ENCODE results near the gene SRC.
"Not testable (repeated sequence)": the region's sequence is repeated elsewhere in the genome, so short reads cannot be mapped to it uniquely, and the experiment has no call there.

SRC gene

DNA sequence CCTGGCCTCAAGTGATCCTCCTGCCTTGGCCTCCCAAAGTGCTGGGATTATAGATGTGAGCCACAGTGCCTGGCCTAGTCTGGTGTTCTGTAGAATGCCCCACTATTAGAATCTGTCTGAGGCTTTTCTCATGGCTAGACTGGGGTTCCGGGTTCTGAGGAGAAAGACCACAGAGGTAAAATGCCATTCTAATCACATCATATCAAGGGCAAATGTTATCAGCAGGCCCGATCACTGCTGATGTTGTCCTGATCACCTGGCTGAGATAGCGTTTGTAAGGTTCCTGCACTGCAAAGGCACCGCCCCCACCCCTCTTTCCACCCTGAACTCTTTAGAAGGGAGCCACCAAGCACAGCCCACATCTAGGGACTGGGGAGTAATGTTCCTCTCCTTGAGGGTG lies 6.7 kb upstream of the SRC start:
- no peaks in the 10 kb centered on the region for H3K36me3 ChIP-seq
- no peaks in the 10 kb centered on the region for H3K9me3 ChIP-seq
- peaks cover 40% of the 10 kb centered on the region for H3K27me3 ChIP-seq
- H3K4me3 ChIP-seq (ENCODE audit: low read depth in 1 of 2, low read length in 1 of 2), result no peak overlapping the region
- TF ChIP-seq, protein P1, sequence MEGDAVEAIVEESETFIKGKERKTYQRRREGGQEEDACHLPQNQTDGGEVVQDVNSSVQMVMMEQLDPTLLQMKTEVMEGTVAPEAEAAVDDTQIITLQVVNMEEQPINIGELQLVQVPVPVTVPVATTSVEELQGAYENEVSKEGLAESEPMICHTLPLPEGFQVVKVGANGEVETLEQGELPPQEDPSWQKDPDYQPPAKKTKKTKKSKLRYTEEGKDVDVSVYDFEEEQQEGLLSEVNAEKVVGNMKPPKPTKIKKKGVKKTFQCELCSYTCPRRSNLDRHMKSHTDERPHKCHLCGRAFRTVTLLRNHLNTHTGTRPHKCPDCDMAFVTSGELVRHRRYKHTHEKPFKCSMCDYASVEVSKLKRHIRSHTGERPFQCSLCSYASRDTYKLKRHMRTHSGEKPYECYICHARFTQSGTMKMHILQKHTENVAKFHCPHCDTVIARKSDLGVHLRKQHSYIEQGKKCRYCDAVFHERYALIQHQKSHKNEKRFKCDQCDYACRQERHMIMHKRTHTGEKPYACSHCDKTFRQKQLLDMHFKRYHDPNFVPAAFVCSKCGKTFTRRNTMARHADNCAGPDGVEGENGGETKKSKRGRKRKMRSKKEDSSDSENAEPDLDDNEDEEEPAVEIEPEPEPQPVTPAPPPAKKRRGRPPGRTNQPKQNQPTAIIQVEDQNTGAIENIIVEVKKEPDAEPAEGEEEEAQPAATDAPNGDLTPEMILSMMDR (IDR thresholded peaks at IDR 0.05), result no peak
- H3K27ac ChIP-seq, result no peak overlapping the region
- peaks cover 4 to 12% of the 10 kb centered on the region in 2 experiments for H3K4me1 ChIP-seq (ENCODE audit: control insufficient read depth in 1 of 2, insufficient read depth in 1 of 2, low read depth in 1 of 2, low read length in 1 of 2)

DNA sequence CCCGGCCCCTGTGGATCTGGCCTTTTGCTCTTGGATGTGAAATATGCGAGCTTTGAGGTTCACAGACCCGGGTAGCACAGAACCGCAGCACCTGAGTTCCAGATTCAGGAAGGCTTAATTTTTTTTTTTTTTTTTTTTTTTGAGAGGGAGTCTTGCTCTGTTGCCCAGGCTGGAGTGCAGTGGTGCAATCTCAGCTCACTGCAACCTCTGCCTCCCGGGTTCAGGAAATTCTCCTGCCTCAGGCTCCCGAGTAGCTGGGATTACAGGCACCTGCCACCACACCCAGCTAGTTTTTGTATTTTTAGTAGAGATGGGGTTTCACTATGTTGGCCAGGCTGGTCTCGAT lies 6.2 kb upstream of the SRC start:
- not testable (repeated sequence) for H3K36me3 ChIP-seq; H3K9me3 ChIP-seq; H3K27ac ChIP-seq; H3K4me3 ChIP-seq (ENCODE audit: low read depth in 1 of 2, low read length in 1 of 2)
- Histone ChIP-seq H3K27me3 (peaks cover 45% of the 10 kb centered on the region), H3K4me1 (ENCODE audit: control insufficient read depth in 1 of 2, insufficient read depth in 1 of 2, low read depth in 1 of 2, low read length in 1 of 2) (peaks cover 4 to 12% of the 10 kb centered on the region in 2 experiments)

DNA sequence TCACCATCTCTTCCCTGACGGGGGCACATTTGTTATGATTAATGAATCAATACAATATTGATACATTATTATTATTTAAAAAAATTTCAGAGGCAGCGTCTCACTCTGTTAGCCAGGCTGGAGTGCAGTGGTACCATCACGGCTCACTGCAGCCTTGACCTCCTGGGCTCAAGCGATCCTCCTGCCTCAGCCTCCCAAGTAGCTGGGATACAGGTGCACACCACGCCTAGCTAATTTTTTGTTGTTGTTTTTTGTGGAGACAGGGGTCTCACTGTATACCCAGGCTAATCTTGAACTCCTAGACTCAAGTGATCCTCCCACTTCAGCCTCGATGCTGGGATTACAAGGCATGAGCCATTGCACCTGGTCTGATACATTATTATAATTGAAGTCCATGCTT lies 4.9 kb upstream of the SRC start:
- H3K27ac ChIP-seq, result no peak overlapping the region
- TF ChIP-seq, protein P1 (IDR thresholded peaks at IDR 0.05), result no peak
- H3K4me1 ChIP-seq (ENCODE audit: control insufficient read depth in 1 of 2, insufficient read depth in 1 of 2, low read depth in 1 of 2, low read length in 1 of 2), result peaks cover 6 to 18% of the 10 kb centered on the region in 2 experiments
- H3K9me3 ChIP-seq, result no peaks in the 10 kb centered on the region
- H3K4me3 ChIP-seq (ENCODE audit: low read depth in 1 of 2, low read length in 1 of 2), result no peak overlapping the region
- peaks cover 50% of the 10 kb centered on the region for H3K27me3 ChIP-seq
- no peaks in the 10 kb centered on the region for H3K36me3 ChIP-seq

DNA sequence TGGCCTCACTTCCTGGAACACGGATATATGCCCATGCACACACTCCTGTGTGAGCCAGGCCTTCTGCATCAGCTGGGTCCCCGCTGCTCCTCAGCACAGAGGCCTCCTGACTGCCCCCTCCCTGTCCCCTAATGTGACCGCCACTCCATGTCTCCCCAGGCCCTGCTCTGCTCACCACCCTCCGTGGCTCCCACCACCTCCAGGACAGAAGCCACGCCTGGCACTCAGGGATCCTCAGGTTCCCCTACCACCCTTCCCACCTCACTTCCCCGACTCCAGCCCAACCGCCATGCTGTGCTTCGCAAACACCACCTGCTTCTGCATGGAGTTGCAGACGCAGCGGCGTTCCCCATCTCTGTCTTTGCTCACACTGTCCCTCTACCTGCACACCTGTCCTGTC lies 4.3 kb upstream of the SRC start:
- Histone ChIP-seq H3K27me3 (peaks cover 50% of the 10 kb centered on the region), H3K9me3 (no peaks in the 10 kb centered on the region), H3K4me3 (ENCODE audit: low read depth in 1 of 2, low read length in 1 of 2) (no peak overlapping the region), H3K4me1 (ENCODE audit: control insufficient read depth in 1 of 2, insufficient read depth in 1 of 2, low read depth in 1 of 2, low read length in 1 of 2) (peaks cover 6 to 17% of the 10 kb centered on the region in 2 experiments), H3K36me3 (no peaks in the 10 kb centered on the region), H3K27ac (no peak overlapping the region)
- TF ChIP-seq, protein P1 (IDR thresholded peaks at IDR 0.05), result no peak

DNA sequence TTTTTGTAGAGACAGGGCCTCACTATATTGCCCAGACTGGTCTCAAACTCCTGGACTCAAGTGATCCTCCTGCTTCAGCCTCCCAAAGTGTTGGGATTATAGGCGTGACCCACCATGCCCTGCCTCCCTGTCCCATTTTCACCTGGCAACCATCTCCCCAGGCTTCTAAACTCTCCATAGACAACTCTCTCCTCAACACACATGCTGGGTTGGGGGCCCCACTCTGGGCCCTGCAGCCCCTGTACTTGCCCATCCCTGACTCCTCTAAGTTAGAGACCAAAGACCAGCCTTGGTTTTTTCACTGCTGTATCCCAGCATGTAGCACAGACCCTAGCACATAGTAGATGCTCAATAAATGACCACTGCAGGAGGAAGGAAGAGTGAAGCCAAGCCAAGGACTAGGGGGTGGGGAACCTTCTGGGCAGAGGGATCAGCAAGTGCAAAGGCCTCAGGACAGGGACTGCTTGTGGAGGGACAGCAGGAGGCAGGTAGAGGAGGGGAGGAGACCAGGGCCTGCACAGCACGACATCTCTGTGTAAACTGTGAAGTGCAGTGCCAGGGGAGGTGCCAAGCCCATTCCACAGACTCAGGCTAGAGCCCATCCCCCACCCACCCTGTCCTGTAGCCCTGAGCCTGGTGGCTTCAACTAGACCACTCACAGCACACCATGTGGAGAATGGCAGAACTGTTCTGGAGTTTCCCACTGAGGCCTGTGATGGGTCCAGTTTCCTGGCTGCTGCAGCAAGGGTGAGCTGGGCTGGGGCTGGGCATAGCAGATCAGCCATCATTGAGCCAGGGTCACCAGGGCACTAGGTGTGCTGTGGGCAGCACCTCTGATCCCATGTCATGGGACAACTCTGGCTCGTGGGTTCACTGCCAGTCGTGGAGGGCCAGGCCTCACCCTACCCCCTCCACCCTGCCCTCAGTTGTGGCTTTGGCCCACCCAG lies 3.4 kb upstream of the SRC start:
- TF ChIP-seq, protein P1 (IDR thresholded peaks at IDR 0.05), result no peak
- H3K9me3 ChIP-seq, result no peaks in the 10 kb centered on the region
- H3K4me1 ChIP-seq (ENCODE audit: control insufficient read depth in 1 of 2, insufficient read depth in 1 of 2, low read depth in 1 of 2, low read length in 1 of 2), result peaks cover 3 to 12% of the 10 kb centered on the region in 2 experiments
- peaks cover 50% of the 10 kb centered on the region for H3K27me3 ChIP-seq
- no peak overlapping the region for H3K27ac ChIP-seq
- H3K4me3 ChIP-seq (ENCODE audit: low read depth in 1 of 2, low read length in 1 of 2), result no peak overlapping the region
- H3K36me3 ChIP-seq, result no peaks in the 10 kb centered on the region

DNA sequence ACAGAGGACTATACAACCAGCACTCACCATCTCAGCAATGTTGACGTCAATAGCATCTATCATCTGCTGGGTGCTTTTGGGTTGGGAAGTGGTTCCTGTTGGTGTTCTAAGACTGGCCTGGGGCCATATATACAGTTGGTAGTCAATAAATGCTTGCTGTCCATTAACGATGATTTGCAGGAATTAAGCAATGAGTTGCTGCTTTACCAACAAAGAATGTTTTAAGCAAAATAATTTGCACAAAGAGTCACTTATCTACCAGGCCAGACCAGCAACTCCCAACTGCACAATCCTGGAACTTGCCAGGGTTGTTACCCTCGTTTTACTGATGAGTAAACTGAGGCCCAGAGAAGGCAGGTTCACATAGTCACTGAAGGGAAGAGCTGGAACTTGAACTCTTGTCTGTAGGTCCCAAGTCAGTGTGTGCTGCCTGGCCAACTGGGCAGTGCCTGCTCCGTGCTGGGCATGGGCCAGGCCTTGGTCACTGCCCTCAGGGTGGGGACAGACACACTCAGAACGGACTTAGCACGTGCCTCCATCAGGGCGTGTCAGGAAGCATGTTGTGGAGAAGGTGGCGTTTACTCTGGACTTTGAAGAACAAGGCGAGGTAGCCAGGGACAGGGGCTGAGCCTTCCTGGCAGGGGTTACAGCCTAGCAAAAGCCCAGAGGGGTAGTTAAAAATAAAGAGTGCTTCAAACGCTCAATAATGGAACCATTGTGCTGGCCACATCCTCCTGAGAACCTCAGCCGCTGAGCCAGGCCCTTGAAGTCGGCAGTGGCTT lies 2.5 kb upstream of the SRC start:
- peaks cover 57% of the 10 kb centered on the region for H3K27me3 ChIP-seq
- H3K36me3 ChIP-seq, result no peaks in the 10 kb centered on the region
- TF ChIP-seq, protein P1 (IDR thresholded peaks at IDR 0.05), result no peak
- H3K4me3 ChIP-seq (ENCODE audit: low read depth in 1 of 2, low read length in 1 of 2), result no peak overlapping the region
- H3K9me3 ChIP-seq, result no peaks in the 10 kb centered on the region
- H3K4me1 ChIP-seq (ENCODE audit: control insufficient read depth in 1 of 2, insufficient read depth in 1 of 2, low read depth in 1 of 2, low read length in 1 of 2), result peaks cover 3 to 12% of the 10 kb centered on the region in 2 experiments
- H3K27ac ChIP-seq, result no peak overlapping the region
